ENCODE data around the gene GPS1.

Gene GPS1

DNA sequence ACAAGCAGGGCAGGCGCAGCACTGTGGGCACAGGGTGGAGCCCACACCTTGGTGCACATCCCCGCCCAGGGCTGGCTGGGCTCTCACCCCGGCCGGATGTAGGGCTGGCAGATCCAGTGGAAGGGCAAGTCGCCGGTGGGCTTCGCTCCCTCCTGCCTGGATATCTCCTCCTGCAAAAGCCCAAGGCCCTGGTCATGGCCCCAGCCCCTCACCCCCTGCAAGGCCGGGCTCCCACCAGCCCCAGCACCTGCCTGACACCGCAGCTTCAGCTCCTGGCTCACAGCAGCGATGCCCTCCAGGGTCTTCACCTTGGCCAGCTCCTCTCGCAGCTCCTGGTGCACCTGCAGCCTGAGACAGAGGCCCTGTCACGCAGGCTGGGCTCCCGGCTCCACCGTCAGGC is 8.9 kb downstream of the GPS1 start:
- intact Hi-C loops (cut with DNase I; ENCODE audit: low total_unique reads) = no loop called here
- Histone ChIP-seq H3K27me3 (no peaks in the 10 kb centered on the region), H3K4me3 (no peak overlapping the region), H3K4me1 (peaks cover 0 to 19% (median 16%) of the 10 kb centered on the region in 4 donors), H3K36me3 (peaks cover 29 to 85% (median 78%) of the 10 kb centered on the region in 3 donors), H3K9me3 (no peaks in the 10 kb centered on the region), H3K27ac (no peak overlapping the region)
- no peak for TF ChIP-seq CTCF (IDR thresholded peaks at IDR 0.05)
- DNase-seq = no peak

DNA sequence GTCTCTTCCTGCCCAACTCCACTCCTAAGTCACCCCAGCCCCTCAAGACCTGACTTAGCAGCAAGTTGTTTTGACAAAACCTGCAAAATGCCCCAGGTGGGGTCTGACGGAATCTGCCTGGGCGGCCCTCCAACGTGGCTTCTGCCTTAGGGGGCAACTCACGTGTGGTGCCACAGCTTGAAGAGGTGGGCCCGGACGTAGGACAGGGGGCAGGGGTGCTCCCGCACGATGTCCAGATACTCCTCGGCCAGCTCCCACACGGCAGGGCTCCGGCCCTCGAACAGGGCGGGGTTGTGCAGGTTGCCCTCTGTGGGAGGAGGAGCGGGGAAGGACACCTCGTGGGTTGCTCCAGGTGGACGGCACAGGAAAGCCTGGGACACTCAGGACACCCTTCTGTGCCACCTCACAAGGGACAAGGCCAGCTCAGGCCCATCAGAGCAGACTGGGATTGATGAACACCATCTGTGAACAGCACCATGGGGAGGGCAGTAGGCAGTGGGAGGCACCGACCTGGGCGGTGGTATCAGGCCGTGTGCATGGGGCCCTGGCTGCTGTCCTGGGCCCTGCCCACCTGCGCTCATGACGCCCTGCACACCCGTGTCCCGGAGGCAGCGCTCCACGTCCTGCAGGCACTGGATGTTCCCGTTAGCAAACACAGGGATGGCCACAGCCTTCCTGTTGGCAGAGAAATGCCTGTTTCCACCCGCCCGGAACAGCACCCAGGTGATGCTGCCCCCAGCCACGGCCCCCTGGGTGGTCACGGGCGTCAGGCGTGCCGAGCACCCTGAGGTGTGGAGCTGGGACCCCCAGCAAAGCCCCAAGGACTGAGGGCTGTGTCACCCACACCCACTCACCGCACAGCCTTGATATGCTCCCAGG is 9.6 kb downstream of the GPS1 start:
- Histone ChIP-seq H3K27ac (no peak overlapping the region), H3K27me3 (no peaks in the 10 kb centered on the region), H3K4me3 (no peak overlapping the region), H3K9me3 (no peaks in the 10 kb centered on the region), H3K4me1 (peaks cover 0 to 23% (median 19%) of the 10 kb centered on the region in 4 donors), H3K36me3 (peaks cover 24 to 78% (median 72%) of the 10 kb centered on the region in 3 donors)
- no peak for DNase-seq
- no peak for TF ChIP-seq CTCF (IDR thresholded peaks at IDR 0.05)
- intact Hi-C loops (cut with DNase I; ENCODE audit: low total_unique reads) = no loop called here

DNA sequence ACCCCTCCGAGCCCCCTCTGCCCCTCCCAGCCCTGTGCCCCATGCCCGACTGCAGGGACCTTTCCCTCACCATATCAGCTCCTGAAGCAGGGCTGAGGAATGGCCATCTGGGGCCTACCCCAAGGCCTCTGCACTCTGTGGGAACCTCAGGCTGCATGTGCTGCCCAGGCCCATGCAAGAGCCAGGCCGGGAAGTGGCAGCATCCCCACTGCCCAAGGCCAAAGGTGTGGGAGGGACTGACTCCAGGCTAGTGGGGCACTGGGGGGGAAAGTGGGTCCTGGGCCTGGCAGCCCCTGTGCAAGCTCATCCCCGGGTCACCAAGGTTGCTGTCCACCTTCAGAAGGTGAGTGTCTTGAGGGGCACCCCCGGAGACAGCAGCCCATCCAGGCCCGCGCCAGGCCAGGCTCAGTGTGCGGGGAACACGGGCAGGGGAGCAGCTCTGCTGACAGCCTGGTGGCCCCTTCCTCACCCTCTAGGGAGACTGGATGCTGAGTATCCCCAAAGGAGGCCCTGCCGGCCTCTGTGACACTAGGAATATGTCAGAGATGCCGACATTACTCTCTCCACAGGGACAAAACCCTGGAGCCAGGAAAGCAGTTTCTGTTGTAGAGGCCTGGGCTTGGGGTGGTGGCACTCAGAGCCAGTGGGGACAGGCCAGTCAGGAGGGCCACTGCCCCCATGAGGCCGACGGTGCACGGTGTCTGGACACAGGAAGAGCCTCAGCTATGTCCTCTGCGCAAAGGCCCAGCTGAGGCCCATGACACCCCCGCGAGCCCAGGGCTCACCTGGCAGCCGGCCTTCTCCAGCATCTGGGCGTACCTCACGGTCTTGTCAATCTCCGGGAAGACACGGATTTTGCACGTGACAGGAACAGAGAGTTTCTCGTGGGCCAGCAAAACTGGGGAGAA is 10.6 kb downstream of the GPS1 start:
- peaks cover 16 to 68% (median 61%) of the 10 kb centered on the region in 3 donors for H3K36me3 ChIP-seq
- DNase-seq = no peak

GRCh38 chr17:82062984-82063368 is 11.3 kb downstream of the GPS1 start:
- Histone ChIP-seq H3K27me3 (no peaks in the 10 kb centered on the region), H3K4me1 (peaks cover 0 to 26% (median 19%) of the 10 kb centered on the region in 4 donors), H3K27ac (no peak overlapping the region), H3K9me3 (no peaks in the 10 kb centered on the region), H3K4me3 (no peak overlapping the region), H3K36me3 (peaks cover 16 to 62% (median 55%) of the 10 kb centered on the region in 3 donors)
- no peak for TF ChIP-seq CTCF (IDR thresholded peaks at IDR 0.05)
- no peak for DNase-seq
- intact Hi-C loops (cut with DNase I; ENCODE audit: low total_unique reads) = no loop called here

More for the DNA sequence above, 10.6 kb downstream of the GPS1 start:
- Histone ChIP-seq H3K4me1 (peaks cover 0 to 26% (median 19%) of the 10 kb centered on the region in 4 donors), H3K9me3 (no peaks in the 10 kb centered on the region), H3K4me3 (no peak overlapping the region), H3K27ac (no peak overlapping the region), H3K27me3 (no peaks in the 10 kb centered on the region)
- no peak for TF ChIP-seq CTCF (IDR thresholded peaks at IDR 0.05)
- intact Hi-C loops (cut with DNase I; ENCODE audit: low total_unique reads) = no loop called here

Data from tibial artery (tissue), 4 donors.